TTC549 (cell line): Measurements from ENCODE around the gene MAGEF1.

ENCODE experiments used
- FAIRE-seq: peaks from 2 replicates; lab custom pipeline; 2012; peaks lifted over from hg19 to GRCh38; lab: Jason Lieb, UNC

Gene MAGEF1

DNA sequence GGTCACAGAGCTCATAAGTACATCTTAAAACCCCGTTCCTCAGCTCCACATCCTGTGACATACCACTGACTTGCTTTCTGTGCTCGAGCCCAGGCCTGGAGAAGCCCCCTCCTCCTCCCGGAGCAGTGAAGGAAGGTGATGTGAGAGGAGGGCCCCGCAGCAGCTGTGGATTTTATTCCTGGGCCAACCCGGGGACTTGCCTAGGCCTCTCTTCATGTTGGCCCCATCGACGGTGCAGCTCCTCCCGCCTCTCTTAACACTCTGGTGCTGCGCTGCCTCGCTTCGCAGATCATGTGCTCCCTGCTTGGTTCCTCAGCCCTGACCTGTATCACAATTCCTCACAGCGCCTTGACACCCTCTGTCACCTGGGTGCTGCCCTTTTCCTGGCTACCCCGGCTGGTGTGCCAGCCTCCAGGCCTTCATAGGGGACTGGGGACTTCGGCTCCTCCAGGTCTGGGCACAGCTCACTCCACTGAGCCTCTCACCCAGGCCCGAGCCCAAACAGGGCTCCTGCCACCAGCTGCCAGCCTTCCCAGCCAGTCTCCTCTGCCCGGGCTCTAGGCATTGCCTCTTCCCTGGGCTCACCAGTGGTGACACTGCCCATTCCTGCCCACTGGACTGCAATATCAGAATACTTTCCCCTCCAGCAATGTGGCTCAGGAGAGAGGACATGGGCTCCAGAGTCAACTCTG lies 21.5 kb downstream of the MAGEF1 start:
- FAIRE-seq = no peak

DNA sequence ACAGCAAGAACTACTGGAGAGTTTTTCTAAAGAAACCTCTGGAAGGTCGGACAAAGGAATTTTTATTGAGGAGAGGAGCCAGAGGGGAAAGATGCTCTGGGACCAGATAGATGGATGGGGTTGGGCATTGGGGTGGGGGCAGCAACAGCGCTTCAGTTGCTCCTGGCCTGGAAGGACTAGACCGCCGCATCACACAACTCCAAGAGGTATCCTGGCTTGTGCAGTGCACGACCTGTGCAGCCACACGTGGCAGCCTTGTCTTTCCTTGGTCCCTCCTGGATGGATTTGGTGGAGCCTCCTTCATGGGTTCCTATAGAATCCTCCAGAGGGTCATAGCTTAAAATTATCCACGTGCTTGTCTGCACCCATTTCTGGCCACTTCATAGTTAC lies 23.0 kb downstream of the MAGEF1 start:
- FAIRE-seq = no peak

DNA sequence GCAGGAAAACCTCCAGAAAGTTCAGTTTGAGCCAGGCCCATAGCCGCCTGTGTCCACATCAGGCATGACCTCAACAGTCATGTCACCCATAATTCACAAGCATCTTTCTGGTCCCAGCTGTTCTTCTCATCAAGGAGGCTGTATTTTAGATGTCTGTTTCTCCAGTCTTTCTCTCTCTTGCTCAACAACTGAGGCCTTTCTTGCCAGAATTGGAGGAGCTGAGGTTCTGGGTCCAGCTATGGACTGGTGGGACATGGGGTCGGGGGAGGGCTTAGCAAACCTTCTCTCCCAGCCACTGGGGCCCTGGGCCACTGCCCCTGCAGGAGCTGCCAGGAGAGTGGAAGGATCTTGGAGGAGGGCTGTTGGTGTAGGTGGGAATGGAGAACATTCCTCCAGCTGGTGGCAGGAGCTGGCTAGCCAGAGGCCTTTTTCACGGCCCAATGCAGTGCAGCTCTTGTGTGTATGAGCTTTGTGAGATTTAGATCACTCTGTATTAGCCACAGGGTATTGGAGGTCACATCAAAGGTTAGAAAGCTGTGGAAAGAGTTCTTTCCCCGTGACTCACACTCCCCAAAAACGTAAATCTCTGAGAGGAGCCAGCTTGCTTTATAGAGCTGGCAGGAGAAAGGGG lies 23.5 kb downstream of the MAGEF1 start:
- FAIRE-seq = no peak

DNA sequence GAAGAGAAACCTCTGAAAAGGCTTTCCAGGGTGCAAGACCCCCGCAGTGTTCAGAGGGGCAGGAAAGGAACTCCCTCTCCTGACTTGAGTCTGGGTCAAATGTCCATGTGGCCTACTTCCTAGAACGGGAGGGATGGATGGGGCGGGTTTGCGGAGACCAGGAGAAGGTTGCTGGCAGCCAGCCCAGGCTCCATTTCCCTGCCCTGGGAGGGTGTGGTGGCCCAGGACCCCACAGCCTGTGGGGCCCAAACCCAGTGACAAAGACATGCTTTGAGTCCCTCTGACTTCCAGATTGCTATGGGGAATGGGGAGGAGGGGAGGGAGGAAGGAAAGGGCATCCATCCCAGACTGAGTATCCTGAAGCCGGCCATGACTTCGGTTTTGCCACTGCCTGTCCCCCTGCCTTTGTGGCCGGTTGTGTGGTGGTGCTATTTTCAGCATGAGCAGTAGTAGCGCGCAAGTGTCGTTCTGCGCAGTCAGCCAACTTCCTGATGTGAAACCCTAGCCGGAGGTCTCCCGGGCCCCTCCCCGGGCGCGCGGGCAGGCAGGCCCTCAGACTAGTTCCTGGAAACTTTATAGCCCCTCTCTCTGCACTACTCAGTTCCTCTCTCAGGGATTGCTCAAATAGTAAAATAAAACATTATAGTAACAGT lies 24.4 kb downstream of the MAGEF1 start:
- FAIRE-seq = no peak

DNA sequence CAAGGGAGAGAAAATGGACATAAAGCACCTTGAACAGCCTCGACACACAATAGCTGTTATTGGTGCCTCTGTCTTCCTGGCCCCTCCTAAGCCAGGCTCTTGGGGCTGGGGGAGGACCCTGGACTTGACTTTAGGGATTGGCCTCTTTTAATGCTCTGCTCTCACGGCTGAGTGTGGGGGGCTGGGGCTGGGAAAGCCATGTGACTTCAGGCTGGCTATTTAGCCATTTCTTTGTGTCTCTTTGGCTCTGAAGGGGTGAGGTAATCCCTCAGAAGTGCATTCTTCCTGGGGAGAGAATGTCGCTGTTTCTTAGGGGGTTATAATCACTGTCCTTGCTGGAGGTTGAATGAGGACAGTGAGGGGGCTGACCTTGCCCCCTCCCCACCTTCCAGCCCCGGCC lies 26.2 kb downstream of the MAGEF1 start:
- FAIRE-seq = no peak

DNA sequence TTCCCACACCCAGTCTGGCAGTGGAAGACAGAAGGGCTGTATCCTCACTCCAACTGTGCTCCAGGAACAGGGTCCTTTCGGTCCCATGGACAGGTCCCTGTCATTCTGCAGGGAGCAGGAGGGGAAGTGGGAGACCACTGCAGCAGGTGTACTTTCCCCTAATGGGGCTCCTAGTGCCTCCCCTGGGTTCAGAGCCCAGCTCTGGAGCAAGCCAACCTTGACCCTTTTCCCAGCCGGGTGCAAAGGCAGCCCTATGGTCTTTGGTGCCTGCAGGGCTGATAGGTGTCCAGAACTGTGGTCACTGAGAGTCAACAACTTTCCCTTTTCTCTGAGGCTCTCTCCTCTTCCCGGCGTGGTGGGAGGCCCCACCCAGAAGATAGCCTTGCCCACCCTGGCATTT lies 26.8 kb downstream of the MAGEF1 start:
- no peak for FAIRE-seq

DNA sequence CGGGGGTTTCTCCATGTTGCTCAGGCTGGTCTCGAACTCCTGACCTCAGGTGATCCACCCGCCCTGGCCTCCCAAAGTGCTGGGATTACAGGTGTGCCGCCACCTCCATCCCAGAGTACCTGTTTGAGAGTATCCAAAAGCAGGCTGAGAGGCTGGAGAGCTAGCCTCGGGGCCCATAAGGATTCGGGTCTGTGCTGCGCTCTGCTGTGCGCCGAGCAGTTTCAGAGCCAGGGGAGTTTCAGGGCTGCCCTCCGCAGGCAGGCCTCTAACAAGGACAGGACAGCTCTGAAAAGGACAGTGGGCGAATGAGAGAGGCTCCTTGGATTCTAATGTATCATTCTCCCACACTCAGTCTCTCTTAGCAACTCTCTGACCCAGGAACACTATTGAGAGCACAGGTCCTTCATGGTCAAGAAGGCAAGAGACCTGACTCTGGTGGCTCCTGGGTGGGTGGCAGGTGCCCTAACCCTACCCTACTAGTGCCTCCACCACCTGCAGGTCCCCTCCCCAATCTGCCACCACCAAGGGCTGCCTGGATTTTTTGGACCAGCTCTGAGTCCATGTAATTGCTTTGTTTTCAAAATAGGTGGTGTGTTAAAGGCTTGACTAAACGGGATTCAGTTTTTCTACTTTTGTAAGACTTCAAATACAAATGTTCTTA lies 27.8 kb downstream of the MAGEF1 start:
- FAIRE-seq = no peak

DNA sequence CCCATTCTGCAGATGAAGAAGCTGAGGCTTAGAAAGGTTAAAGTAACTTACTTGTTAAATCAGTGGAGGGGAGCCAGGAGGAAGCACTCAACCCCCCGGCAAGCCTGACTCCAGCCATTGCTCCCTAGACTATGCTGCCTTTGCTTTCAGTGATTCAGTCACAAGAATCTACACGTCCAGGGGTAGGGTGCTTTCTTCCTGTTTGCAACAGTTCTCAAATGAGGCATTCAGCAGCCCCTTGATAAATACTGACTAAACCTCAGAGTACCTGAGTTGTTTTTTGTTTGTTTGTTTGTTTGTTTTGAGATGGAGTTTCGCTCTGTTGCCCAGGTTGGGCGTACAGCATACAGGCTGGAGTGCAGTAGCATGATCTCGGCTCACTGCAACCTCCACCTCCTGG lies 28.6 kb downstream of the MAGEF1 start:
- FAIRE-seq = no peak

DNA sequence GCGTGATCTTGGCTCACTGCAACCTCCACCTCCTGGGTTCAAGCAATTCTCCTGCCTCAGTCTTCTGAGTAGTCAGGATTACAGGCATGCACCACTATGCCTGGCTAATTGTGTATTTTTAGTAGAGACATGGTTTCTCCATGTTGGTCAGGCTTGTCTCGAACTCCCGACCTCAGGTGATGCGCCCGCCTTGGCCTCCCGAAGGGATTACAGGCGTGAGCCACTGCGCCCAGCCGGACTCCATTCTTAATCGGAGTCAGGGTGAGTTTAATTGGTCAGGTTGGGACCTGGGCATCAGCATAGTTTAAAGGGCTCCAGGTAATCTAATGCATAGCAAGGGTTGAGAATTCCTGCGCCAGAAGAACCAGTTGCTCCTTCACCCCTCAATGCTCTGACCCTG lies 29.2 kb downstream of the MAGEF1 start:
- FAIRE-seq = no peak

DNA sequence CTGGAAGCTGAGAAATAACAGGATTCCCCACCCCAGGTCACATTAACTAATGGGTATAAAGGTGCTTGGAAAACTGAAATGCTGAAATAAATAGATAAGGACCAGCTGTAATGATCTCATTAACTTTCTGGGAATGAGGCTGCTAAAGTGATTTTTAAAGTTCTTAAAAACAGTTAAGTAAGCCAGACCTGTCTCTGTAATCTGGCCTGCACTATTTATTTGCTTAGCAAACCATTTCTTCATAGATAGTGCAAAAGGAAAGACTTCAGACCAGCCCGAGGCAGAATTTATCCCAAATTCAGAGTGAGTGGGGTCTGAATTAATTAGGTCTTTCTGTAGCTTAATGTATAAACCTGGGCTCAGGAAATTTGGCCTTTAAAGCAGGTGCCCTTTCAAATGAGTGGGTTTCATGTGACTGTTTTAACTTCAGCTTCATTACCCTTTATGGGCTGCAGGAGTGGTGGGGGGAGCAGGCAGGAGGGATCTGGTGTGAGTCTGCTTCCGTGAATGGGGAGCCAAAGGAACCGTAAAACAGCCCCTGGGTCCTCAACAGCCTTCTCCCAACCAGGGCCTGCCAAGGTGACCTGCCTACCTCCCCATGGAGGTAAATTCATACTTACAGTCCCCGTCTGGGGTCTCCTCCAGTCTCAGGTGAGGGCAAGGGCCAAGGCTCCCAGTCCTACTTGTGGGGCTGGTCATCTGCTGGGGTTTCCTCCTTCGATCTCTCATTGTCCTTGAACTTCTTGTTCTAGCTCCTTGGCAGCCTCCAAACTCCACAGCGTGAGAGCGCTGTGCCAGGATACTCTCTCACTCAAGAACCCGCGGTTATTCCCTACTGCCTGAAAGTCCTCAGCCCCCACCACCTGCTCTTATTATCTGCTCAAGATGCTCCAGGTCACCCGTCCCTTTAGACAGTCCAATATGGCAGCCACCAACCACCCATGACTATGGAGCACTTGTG lies 31.2 kb downstream of the MAGEF1 start:
- FAIRE-seq = no peak

DNA sequence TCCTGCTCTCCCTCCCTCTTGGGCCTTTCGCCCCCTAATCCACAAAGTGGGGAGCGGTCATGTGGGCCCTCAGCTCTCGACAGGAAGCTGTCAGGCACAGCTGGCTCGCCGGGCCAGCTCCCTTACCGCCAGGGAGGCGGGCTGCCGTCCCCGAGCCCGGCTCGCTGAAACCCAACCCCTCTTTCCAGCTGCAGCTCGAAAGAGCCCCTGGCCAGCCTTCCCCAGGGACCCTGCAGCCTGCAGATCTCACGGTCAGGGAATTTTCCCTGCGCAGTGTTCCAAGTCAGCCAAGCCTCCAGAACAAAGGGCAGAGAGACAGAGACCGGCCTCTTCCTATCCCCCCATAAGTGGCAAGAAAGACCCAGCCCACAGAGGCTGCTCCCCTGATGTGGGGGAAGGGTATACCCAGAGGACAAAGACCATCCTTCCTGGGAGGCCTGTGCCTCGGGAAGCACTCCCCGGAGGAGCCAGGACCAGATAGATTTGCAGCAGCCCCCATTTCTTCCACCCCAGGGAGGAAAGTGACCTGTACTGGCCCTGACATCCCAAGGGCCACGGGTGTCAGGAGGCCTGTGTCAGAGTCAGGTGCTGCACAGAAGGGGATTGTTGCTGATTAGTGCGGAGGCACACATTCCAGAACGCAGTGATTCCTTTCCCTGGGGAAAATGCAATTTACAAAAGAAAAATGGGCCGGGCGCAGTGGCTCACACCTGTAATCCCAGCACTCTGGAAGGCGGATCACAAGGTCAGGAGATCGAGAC lies 32.6 kb downstream of the MAGEF1 start:
- FAIRE-seq = no peak

DNA sequence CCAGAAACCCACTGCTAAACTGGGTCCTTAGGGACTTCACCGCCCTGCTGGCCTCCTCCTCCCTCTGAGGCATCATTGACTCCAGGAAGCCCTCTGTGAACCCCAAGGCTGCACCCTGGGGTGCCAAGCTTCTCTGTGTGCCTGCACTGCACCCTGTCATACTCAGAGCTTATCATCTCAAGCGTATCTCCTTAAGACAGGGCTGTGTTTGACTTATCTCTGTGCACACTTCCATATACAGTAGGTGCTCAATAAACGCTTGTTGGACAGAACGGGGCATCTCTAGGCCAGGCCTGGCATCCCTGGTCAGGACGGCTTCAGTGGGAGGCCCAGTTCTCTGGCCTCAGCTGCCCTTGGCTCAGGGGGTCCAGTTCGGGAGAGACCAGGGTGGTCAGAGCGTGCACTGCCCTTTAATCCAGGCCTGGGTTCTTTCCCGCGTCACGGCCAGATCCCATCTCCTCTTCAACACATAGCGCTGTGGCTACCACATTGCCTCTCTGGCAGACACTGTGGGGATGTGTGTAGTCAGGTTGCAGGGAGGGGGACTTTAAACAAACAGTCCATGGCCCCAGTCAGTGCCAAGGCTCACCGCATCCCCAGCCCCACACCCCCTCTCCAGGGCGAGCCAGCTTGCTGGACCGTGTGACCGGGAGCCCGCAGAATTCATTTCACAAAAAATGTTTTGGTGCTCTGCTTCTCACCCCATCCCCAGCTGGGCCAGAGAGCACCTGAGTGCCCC lies 33.4 kb downstream of the MAGEF1 start:
- no peak for FAIRE-seq

DNA sequence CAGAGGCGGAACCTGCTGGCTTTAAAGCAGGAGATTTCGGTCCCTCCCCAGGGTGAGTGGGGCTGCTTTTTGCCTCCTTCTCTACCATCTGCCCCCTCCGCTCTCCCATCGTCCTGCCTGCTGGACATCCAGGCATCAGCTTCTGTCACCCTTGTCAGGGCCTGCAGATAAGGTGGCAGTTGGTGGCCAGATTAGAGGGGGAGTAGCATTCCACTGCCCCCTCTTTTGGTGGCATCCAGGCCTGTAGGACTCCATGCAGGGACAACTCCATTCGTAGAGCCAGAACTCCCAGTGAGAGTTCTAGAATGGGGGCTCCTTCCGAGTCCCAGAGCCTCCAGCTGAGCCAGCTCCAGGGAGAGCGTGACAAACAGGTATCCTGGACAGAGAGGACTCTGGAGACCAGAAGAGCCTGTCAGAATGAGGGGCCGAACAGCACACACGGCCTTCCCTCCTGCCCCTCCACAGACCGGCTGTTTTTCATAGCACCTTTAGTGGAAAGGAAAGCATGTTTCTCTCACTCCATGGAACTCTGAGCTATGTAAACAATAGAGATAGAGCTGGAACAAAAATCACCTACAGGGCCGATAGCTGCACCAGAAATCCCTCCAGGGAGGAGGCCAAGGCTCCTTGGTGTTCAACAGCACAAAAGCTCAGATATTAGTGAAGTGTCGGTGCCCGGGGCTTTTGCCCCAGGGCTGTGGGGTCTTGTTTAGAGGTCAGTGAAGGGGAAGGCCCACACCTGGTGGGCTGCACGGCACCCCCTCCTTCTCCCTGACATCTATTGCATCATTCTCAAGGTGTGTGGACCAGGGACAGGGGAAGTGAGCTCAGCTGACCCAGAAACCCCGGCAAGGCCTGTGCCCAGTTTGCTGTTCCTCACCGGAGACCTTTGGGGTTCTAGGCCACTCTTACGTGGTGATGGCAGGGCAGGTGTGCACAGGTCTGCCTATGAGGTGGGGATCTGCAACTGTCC lies 34.2 kb downstream of the MAGEF1 start:
- FAIRE-seq = no peak

DNA sequence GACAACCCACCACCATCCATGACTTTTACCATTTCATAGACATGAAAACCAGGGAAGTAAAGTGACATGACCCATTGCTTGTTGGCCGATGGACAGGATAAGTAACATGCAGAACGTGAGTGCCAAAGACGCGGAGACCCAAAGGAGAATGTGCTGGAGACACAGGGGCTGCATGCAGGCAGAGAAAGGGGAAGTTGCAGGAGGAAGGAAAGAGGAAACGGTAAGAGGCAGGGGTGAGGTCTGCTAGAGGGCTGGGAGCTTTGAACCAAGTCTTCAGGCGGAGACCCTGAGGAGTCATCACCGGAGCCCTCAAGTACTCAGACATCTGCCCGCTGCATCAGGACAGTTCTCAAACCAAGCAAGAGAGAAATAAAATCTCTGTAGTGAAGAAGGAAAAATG lies 34.9 kb downstream of the MAGEF1 start:
- no peak for FAIRE-seq

DNA sequence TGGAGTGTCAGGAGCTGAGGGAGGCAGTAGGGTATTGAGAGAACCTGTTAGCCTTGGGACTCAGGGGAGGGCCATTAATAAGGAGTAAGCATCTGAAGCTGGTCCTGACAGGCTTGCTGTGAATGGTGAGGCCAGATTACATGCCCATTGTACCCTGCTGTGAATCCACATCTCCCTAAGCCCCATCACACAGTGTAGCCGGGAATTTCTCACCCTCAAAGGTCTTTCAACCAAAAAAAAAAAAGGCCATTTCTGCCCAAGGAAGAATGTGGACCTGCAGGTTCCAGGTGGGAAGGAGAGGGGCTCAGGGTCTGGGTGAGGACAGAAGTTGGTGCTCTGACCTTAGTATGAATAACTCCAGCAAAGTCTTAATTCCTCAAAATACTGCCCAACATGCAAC lies 37.2 kb downstream of the MAGEF1 start:
- FAIRE-seq = no peak

DNA sequence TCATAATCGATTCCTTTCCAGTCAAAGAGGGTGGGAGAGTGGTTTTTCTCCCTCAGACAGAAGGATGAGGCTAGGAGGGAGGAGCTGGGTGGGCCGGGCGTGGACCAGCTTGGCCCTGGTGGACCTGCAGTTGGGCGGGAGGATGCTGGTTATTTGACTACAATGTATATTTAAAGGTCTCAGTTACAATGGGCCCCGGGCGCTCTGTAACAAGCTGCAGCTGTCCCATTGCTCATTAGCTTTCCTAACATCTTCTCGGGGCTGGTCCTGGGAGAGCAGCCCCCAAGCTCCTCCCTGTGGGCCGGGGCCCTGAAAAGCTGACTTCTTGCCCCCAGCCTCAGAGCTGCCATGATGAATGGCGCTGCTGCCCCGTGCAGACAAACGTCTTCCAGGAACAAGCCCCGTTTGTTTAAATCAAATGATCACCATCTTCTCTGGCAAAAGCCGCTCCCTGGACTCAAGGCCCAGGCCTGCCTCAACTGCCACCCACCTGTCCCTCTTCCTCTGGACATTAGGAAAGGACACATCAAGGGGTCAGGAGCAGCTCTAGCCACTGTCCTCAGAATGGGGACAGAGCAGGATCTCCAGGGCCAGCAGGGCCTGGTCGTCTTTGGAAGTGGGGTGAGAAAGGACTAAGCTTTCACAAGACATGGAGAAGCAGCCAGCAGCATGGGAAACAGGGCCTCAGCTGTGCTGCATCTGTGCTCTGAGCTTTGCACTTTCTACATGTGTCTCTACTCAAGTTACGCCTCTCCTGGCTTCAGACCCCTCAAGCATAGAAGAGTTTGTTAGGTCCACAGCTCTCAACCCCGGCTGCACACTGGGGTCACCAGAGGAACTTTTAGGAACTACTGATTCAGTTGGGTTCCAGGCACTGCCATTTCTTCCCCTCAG lies 38.6 kb downstream of the MAGEF1 start:
- no peak for FAIRE-seq

DNA sequence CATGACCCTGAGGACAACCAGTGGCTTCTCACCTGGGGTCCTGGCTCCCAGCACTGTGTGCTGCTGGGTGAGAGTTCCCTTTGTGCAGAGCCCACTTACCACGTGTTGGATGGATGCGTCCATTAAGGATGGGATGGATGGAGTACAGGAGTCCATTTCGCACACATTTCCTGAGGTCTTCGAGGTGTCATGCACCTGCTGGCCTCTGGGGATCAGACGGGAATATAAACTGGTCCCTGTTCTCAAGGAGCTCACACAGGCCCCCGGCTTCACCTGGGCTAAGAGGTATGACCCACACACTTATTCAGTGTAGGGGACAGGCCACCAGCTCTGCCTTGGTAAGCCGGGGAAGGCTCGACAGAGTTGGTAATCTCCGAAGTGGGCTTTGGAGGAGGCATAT lies 39.5 kb downstream of the MAGEF1 start:
- no peak for FAIRE-seq

DNA sequence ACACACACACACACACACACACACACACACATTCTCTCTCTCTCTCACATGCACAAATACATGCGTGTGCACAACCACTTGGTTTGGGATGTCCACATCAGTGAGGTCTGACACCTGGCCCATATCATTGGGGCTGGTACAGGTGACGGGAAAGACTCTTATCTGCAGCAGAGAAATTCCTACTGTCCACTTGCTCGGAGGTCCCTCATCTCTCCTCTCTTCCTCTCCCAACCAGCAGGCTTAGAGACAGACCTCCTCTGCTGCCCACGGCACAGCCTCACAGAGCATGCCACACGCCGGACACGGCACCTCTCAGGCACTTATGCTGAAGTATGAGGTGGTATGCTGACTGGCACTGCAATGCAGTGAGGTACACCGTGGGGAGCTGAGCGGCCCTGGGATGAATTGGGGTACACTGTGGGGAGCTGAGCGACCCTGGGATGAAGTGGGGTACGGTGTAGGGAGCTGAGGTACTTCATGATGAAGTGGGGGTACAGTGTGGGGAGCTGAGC lies 41.7 kb downstream of the MAGEF1 start:
- FAIRE-seq = no peak
